ENCODE data around the gene TMEM8B. TPM values are rescaled to one million over a fixed set of nuclear protein-coding genes. Genes with fewer than 3 reads are reported as not detected.
"Not testable (repeated sequence)": the region's sequence is repeated elsewhere in the genome, so short reads cannot be mapped to it uniquely, and the experiment has no call there.

Gene TMEM8B
- total and polyA plus RNA-seq, 7 donors, result 3.5 to 12.5 (median 7.1) TPM

DNA sequence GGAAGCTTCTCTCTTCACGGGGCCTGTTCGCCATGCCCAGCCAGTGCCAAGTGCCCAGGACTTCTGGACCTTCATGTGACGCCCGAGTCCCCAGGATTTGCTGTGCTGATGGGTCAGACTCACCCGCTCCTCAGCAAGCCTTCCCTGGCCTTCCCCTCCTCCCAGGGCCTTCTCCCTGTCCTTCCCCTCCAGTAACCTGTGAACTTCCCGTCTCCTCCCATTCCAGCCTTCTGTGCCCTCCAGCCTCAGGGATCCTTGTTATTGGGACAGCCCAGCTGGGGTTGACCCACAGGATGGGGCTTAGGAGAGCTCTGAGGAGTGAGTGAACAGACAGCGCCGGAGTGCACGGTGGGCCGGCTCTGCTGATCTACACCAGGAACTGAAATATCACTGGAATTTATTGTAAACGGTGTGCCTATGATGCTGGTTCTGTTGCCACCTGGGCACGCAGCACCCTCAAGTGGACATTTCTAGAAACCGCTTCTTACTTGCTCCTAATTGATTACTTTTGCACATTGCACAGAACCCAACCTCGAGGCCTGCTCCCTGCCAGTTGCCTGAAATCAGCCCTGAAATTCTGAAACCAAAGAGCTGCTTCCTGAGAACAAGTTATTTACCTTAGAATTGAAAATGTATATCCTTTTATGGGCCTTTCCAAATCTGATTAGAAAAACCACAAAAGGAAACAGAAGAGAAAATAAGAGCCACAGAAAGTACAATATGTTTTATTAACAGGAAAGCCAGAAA, 81.8 kb downstream of the TMEM8B start:
- Histone ChIP-seq H3K4me1 (peaks cover 0 to 66% (median 54%) of the 10 kb centered on the region in 4 donors), H3K4me3 (peak overlapping the region in 1 of 4 donors; percentile 6), H3K36me3 (no peaks in the 10 kb centered on the region), H3K27ac (peak overlapping the region; percentile 93 to 97 (median 94)), H3K9me3 (no peaks in the 10 kb centered on the region), H3K27me3 (no peaks in the 10 kb centered on the region)
- TF ChIP-seq, protein P1, sequence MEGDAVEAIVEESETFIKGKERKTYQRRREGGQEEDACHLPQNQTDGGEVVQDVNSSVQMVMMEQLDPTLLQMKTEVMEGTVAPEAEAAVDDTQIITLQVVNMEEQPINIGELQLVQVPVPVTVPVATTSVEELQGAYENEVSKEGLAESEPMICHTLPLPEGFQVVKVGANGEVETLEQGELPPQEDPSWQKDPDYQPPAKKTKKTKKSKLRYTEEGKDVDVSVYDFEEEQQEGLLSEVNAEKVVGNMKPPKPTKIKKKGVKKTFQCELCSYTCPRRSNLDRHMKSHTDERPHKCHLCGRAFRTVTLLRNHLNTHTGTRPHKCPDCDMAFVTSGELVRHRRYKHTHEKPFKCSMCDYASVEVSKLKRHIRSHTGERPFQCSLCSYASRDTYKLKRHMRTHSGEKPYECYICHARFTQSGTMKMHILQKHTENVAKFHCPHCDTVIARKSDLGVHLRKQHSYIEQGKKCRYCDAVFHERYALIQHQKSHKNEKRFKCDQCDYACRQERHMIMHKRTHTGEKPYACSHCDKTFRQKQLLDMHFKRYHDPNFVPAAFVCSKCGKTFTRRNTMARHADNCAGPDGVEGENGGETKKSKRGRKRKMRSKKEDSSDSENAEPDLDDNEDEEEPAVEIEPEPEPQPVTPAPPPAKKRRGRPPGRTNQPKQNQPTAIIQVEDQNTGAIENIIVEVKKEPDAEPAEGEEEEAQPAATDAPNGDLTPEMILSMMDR (IDR thresholded peaks at IDR 0.05), result peak in 3 of 4 experiments; percentile 35 to 50 (median 40)
- no peak for TF ChIP-seq POLR2A (IDR thresholded peaks at IDR 0.05)
- 37 to 49% methylated on average over 14 of the region's 14 CpGs for WGBS, 2 donors
- DNase-seq, result no peak
- intact Hi-C loops (cut with DNase I), result no loop called here

DNA sequence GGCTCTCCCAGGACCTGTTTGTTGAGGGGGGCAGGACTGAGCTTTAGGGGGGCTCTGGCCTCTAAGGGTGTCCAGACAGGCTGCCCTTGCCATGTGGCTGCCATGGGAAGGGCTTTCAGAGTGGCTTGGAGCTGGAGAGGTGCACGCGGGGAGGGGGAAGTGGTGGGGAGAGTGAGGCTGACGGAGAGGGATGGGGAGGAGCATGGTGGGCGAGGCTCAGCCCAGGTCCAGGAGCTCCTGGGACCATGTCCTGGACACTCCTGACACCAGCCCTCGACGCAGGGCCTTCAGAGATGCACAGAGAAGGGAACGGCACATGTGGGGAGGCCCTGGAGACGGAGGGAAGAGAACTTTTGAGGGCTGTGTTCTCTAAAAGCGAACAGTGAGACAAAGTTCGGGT, 82.7 kb downstream of the TMEM8B start:
- intact Hi-C loops (cut with DNase I), result no loop called here
- 75 to 83% methylated on average over 10 of the region's 10 CpGs for WGBS, 2 donors
- no peaks in the 10 kb centered on the region for H3K27me3 ChIP-seq
- peak overlapping the region in 3 of 4 donors; percentile 93 to 97 (median 93) for H3K27ac ChIP-seq
- no peaks in the 10 kb centered on the region for H3K9me3 ChIP-seq
- no peak for DNase-seq
- TF ChIP-seq, protein P1 (IDR thresholded peaks at IDR 0.05), result no peak
- no peak for TF ChIP-seq POLR2AphosphoS5 (IDR thresholded peaks at IDR 0.05)
- no peak for TF ChIP-seq POLR2A (IDR thresholded peaks at IDR 0.05)
- no peak for TF ChIP-seq EP300 (IDR thresholded peaks at IDR 0.05)
- no peaks in the 10 kb centered on the region for H3K36me3 ChIP-seq
- H3K4me1 ChIP-seq, result peaks cover 0 to 57% (median 45%) of the 10 kb centered on the region in 4 donors
- H3K4me3 ChIP-seq, result no peak overlapping the region

DNA sequence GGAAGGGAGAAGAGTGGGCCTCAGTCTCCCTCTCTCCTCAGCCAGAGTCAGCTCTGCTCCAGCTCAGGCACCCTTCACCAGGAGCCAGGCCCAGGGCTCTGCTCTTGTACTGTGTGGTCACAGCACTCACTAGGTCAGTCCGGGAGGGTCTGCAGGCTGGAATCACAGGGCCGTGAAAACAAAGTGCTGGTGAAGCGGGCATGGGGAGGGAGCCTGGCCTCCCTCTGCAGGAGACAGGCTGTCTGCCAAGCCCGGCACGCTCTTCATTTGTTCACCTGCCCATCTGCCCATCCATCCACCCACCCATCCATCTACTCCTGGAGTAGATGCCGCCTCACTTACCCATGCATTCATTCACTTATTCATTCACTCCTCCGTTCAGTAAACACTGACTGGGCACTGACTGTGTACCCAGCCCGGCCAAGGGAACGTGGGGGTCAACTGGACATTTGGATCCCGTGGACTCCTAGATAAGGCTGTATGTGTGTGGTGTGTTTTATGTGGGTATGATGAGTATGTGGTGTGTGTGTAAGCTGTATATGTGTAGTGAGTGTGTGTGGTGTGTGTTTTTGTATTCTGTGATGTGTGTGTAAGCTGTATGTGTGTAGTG, 83.9 kb downstream of the TMEM8B start:
- 87 to 91% methylated on average over 10 of the region's 10 CpGs for WGBS, 2 donors
- Histone ChIP-seq H3K27ac (no peak overlapping the region), H3K9me3 (no peaks in the 10 kb centered on the region), H3K4me3 (no peak overlapping the region), H3K36me3 (no peaks in the 10 kb centered on the region), H3K4me1 (peaks cover 0 to 45% (median 33%) of the 10 kb centered on the region in 4 donors), H3K27me3 (no peaks in the 10 kb centered on the region)
- no peak for DNase-seq
- TF ChIP-seq POLR2A (IDR thresholded peaks at IDR 0.05), result no peak
- no peak for TF ChIP-seq EP300 (IDR thresholded peaks at IDR 0.05)
- no peak for TF ChIP-seq POLR2AphosphoS5 (IDR thresholded peaks at IDR 0.05)
- TF ChIP-seq, protein P1 (IDR thresholded peaks at IDR 0.05), result no peak
- intact Hi-C loops (cut with DNase I), result no loop called here

DNA sequence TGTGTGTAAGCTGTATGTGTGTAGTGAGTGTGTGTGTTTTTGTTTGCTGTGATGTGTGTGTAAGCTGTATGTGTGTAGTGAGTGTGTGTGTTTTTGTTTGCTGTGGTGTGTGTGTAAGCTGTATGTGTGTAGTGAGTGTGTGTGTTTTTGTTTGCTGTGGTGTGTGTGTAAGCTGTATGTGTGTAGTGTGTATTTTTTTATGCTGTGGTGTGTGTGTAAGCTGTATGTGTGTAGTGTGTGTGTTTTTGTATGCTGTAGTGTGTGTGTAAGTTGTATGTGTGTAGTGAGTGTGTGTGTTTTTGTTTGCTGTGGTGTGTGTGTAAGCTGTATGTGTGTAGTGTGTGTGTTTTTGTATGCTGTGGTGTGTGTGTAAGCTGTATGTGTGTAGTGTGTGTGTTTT, 84.4 kb downstream of the TMEM8B start:
- H3K27ac ChIP-seq; DNase-seq; H3K36me3 ChIP-seq; H3K4me3 ChIP-seq; intact Hi-C loops (cut with DNase I); H3K27me3 ChIP-seq; H3K9me3 ChIP-seq: not testable (repeated sequence)
- peaks cover 0 to 40% (median 28%) of the 10 kb centered on the region in 4 donors for H3K4me1 ChIP-seq

DNA sequence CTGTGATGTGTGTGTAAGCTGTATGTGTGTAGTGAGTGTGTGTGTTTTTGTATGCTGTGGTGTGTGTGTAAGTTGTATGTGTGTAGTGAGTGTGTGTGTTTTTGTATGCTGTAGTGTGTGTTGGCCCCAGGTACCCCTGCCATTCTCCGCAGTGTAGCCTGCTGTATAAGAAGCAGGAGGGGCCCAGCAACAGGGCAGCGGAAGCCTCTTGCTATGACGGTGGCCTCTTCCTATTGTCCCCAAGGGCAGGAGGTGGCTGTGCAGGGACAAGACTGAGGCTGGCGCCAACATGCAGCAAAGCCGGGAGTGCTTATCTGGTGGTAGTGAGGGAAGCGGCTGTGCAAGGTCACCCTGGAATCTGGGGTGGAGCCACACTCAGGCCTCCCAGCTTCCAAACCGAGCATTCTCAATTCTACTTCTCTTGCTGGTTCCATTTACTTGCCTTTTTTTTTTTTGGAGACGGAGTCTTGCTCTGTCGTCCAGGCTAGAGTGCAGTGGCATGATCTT, 85.3 kb downstream of the TMEM8B start:
- TF ChIP-seq, protein P1 (IDR thresholded peaks at IDR 0.05), result no peak
- TF ChIP-seq POLR2A (IDR thresholded peaks at IDR 0.05) (no peak), EP300 (IDR thresholded peaks at IDR 0.05) (no peak)
- 9 to 55% methylated on average over 9 of the region's 9 CpGs for WGBS, 2 donors
- peaks cover 0 to 31% (median 19%) of the 10 kb centered on the region in 4 donors for H3K4me1 ChIP-seq
- peak; percentile 72 for DNase-seq
- H3K9me3 ChIP-seq, result no peaks in the 10 kb centered on the region
- intact Hi-C loops (cut with DNase I), result no loop called here
- peak overlapping the region in 1 of 4 donors; percentile 48 for H3K27ac ChIP-seq
- H3K4me3 ChIP-seq, result no peak overlapping the region
- no peaks in the 10 kb centered on the region for H3K36me3 ChIP-seq
- H3K27me3 ChIP-seq, result no peaks in the 10 kb centered on the region

Measured in sigmoid colon (tissue), 7 donors.